Endothelial cell of umbilical vein (primary cell): ENCODE results near the gene MARVELD3. TPM values are rescaled to one million over a fixed set of nuclear protein-coding genes. Genes with fewer than 3 reads are reported as not detected.

Experiments used
- BruUV-seq: library from RNA; stranded (reverse); fragments of 400-500 nt; replicated peaks from 2 replicates; lab custom pipeline; 2021; lab: Mats Ljungman, UMichigan
- CTCF ChIA-PET: fragments of 300-600, 350-600 bp; sonication (Branson Sonifier 250); formaldehyde crosslinking; loops from one replicate; lab custom pipeline; 2021; ENCODE audit warnings: antibody characterized with exemption, inconsistent platforms; lab: Charles Lee
- POLR2A ChIA-PET: fragments of 300-600, 350-600 bp; sonication (Branson Sonifier 250); formaldehyde crosslinking; loops from one replicate; lab custom pipeline; 2021; ENCODE audit warnings: antibody characterized with exemption, inconsistent platforms; lab: Charles Lee
- DNase-seq: peaks from one replicate; pipeline ENCODE4 v3.0.0-alpha.2; 2011; ENCODE audit warnings: low read depth, low spot score
- FAIRE-seq: peaks from 2 replicates; lab custom pipeline; 2011; peaks lifted over from hg19 to GRCh38; lab: Jason Lieb, UNC
- H2AFZ ChIP-seq: 2 replicates; pipeline ENCODE4 v1.6.0; 2012; ENCODE audit warnings: low read depth, low read length, control low read depth, inconsistent platforms
- H3K27ac ChIP-seq: 2 replicates; pipeline ENCODE4 v1.5.1; 2011; ENCODE audit warnings: low read depth, mild to moderate bottlenecking, control low read depth, low read length, moderate library complexity; ENCODE audit not compliant: insufficient read depth
- H3K27me3 ChIP-seq, 2 experiments: 2 replicates each; pipeline versions ENCODE4 v1.6.0 to v1.6.1; 2011; ENCODE audit warnings: low read length in 2 of 2, mixed read lengths in 1 of 2; ENCODE audit not compliant: control insufficient read depth in 2 of 2, insufficient read depth in 2 of 2
- H3K36me3 ChIP-seq, 2 experiments: 2 replicates in 1 of 2; 3 replicates in 1 of 2; pipeline ENCODE4 v1.5.1; 2011; ENCODE audit warnings: low read length in 2 of 2, mild to moderate bottlenecking in 1 of 2, moderate library complexity in 1 of 2; ENCODE audit not compliant: control insufficient read depth in 2 of 2, insufficient read depth in 2 of 2; ENCODE audit errors: extremely low read depth in 1 of 2
- H3K4me1 ChIP-seq: 3 replicates; pipeline ENCODE4 v1.5.1; 2011; ENCODE audit warnings: mild to moderate bottlenecking, low read length; ENCODE audit not compliant: control insufficient read depth, insufficient read depth; ENCODE audit errors: extremely low read depth
- H3K4me2 ChIP-seq: 2 replicates; pipeline ENCODE4 v1.6.1; 2011; ENCODE audit warnings: low read length, control low read depth, mixed read lengths; ENCODE audit not compliant: insufficient read depth
- H3K4me3 ChIP-seq, 3 experiments: fragments of 200-600 bp in 1 of 3; sonication (generic), shearing (Covaris generic) in 1 of 3; replicated peaks in 1 of 3; 2 replicates each; pipeline ENCODE4 v1.5.1; 2011 to 2016; ENCODE audit warnings: control low read depth in 3 of 3, low read length in 3 of 3, mild to moderate bottlenecking in 2 of 3, inconsistent platforms in 1 of 3, low read depth in 1 of 3, moderate library complexity in 1 of 3; ENCODE audit not compliant: insufficient read depth in 1 of 3
- H3K79me2 ChIP-seq: 2 replicates; pipeline ENCODE4 v1.6.0; 2012; ENCODE audit warnings: low read length, inconsistent platforms; ENCODE audit not compliant: control insufficient read depth, insufficient read depth
- H3K9ac ChIP-seq: replicated peaks from 2 replicates; pipeline ENCODE3; 2011; ENCODE audit warnings: low read length, control low read depth; ENCODE audit not compliant: insufficient read depth; ENCODE audit errors: extremely low read depth
- H3K9me1 ChIP-seq: replicated peaks from 3 replicates; pipeline ENCODE4 v1.6.0; 2011; ENCODE audit warnings: mild to moderate bottlenecking, low read length; ENCODE audit not compliant: control insufficient read depth, insufficient read depth; ENCODE audit errors: extremely low read depth
- H3K9me3 ChIP-seq: replicated peaks from 2 replicates; pipeline ENCODE4 v1.5.1; 2012; ENCODE audit warnings: low read length, inconsistent platforms; ENCODE audit not compliant: control insufficient read depth, insufficient read depth
- H4K20me1 ChIP-seq: replicated peaks from 2 replicates; pipeline ENCODE3; 2011; ENCODE audit warnings: mild to moderate bottlenecking, low read length; ENCODE audit not compliant: control insufficient read depth, insufficient read depth; ENCODE audit errors: extremely low read depth
- EZH2 ChIP-seq: IDR thresholded peaks from 2 replicates; pipeline ENCODE4 v1.6.1; 2012; ENCODE audit warnings: borderline replicate concordance, low read depth, mild to moderate bottlenecking, moderate library complexity, low read length, inconsistent platforms; ENCODE audit not compliant: severe bottlenecking
- GATA2 ChIP-seq: IDR thresholded peaks from 2 replicates; pipeline ENCODE4 v1.7.0; 2011; ENCODE audit warnings: low read depth, mild to moderate bottlenecking, moderate library complexity, mixed read lengths, low read length; ENCODE audit not compliant: insufficient read length, insufficient read depth
- JUN ChIP-seq: IDR thresholded peaks from 2 replicates; pipeline ENCODE4 v1.6.1; 2011; ENCODE audit warnings: borderline replicate concordance, low read depth; ENCODE audit not compliant: insufficient read length, insufficient read depth
- MYC ChIP-seq: IDR thresholded peaks from one replicate; pipeline ENCODE4 v1.6.1; 2011; ENCODE audit warnings: mild to moderate bottlenecking, low read depth, low read length
- POLR2A ChIP-seq: IDR thresholded peaks from 2 replicates; pipeline ENCODE4 v1.6.1; 2012; ENCODE audit warnings: low read depth, mild to moderate bottlenecking, control low read depth, low read length
- POLR2AphosphoS5 ChIP-seq: IDR thresholded peaks from 2 replicates; pipeline ENCODE4 v1.6.1; 2012; ENCODE audit warnings: low read depth, mild to moderate bottlenecking, control low read depth, low read length, moderate library complexity; ENCODE audit not compliant: insufficient read depth
- dilution Hi-C: fragments of 300-500 bp; cut with MboI; formaldehyde crosslinking; loops from one replicate; pipeline ENCODE4 v1.15.0; 2019; ENCODE audit warnings: low sequenced_read_pairs; ENCODE audit not compliant: extremely low pct_ligation_motif_present
- intact Hi-C: fragments of 100-400 bp; cut with micrococcal nuclease; formaldehyde crosslinking; loops from one replicate; pipeline ENCODE4 v1.10.0; 2022
- polyA plus RNA-seq, 4 experiments: library from polyadenylated mRNA; depleted of rRNA in 3 of 4; stranded (reverse) in 3 of 4; unstranded in 1 of 4; fragments of >200 nt; gene quantifications; 2 replicates each; pipeline versions ENCODE4 v1.2.1 to v1.2.3, GENCODE V29; 2011 to 2012; ENCODE audit warnings: missing spikeins in 1 of 4
- total RNA-seq: library from RNA; stranded (reverse); gene quantifications from 2 replicates; pipeline ENCODE4 v1.2.3, GENCODE V29; 2021
- TF ChIP-seq, protein P1 (sequence below): IDR thresholded peaks from 2 replicates; pipeline ENCODE4 v1.6.1; 2011; ENCODE audit not compliant: insufficient read depth, insufficient read length

Gene MARVELD3
- total and polyA plus RNA-seq, 2 donors (not counting 3 experiments of a cell fraction or from before 2014, with no cell fraction given) = not detected

DNA sequence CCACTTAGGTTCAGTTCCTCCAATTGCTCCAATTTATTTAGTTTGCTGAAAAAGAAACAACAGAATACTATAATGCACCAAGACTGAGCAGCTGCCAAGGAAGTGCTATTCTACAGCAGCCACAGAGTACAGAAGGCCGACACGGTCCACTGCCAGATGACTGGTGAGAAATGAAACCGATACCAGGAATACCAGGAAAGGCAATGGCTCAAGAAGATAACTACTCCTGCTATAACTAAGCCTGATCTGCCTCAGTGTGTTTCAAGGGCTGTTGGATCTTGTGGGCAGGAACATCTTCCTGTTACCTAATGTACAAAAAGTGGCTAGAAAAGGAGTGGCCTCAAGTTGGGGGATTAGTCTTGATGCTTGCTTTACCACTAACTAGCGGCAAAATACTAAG is 32.8 kb downstream of the MARVELD3 start:
- no peak overlapping the region for H3K9ac ChIP-seq
- no peak overlapping the region for H3K4me3 ChIP-seq
- peaks cover 2 to 4% of the 10 kb centered on the region in 2 experiments for H3K36me3 ChIP-seq
- TF ChIP-seq, protein P1, sequence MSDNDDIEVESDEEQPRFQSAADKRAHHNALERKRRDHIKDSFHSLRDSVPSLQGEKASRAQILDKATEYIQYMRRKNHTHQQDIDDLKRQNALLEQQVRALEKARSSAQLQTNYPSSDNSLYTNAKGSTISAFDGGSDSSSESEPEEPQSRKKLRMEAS = no peak
- TF ChIP-seq GATA2 (no peak), JUN (no peak), MYC (no peak), EZH2 (no peak), POLR2AphosphoS5 (no peak)
- H3K79me2 ChIP-seq = no peaks in the 10 kb centered on the region
- H3K9me3 ChIP-seq = no peaks in the 10 kb centered on the region
- POLR2A ChIA-PET = no interaction called here
- no peaks in the 10 kb centered on the region for H3K4me1 ChIP-seq
- dilution Hi-C loops (no loop called here), intact Hi-C loops (no loop called here)
- FAIRE-seq (peak; percentile 28), DNase-seq (no peak)
- H3K4me2 ChIP-seq = no peak overlapping the region
- no peaks in the 10 kb centered on the region for H3K27me3 ChIP-seq
- CTCF ChIA-PET = interaction anchor here (1.6 kb wide), 1 partner anchor 302 kb away, joined by 6 read pairs; no protein-coding TSS in a partner anchor
- H3K9me1 ChIP-seq = no peaks in the 10 kb centered on the region
- H3K27ac ChIP-seq = no peak overlapping the region
- BruUV-seq = no TSS peak
- H2AFZ ChIP-seq = no peak overlapping the region
- H4K20me1 ChIP-seq = no peaks in the 10 kb centered on the region

DNA sequence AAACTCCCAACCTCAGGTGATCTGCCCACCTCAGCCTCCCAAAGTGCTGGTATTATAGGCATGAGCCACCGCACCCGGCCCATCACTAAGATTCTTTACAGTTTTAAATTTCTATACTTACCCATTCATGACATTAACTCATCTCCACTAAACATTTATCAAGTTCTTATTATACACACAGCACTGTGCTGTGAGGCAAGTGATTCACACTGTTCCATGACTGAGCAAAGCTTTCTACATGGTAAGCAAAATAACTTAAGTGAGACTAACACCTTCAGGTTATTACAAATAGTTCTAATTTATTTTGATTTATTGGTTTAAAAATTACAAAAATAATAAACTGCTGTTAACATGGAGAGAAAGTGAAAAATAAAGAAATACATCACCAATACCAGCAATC is 33.5 kb downstream of the MARVELD3 start:
- Histone ChIP-seq H3K9me3 (no peaks in the 10 kb centered on the region), H3K9me1 (no peaks in the 10 kb centered on the region), H3K27me3 (no peaks in the 10 kb centered on the region), H3K4me3 (no peak overlapping the region), H3K4me1 (no peaks in the 10 kb centered on the region), H2AFZ (no peak overlapping the region), H3K27ac (no peak overlapping the region), H3K9ac (no peak overlapping the region), H4K20me1 (no peaks in the 10 kb centered on the region), H3K4me2 (no peak overlapping the region), H3K36me3 (peaks cover 3 to 4% of the 10 kb centered on the region in 2 experiments), H3K79me2 (no peaks in the 10 kb centered on the region)
- intact Hi-C loops = no loop called here
- BruUV-seq = no TSS peak
- CTCF ChIA-PET = interaction anchor here (0.6 to 1.6 kb wide), 2 partner anchors 116 to 302 kb away, joined by 3 to 6 read pairs; no protein-coding TSS in a partner anchor
- POLR2A ChIA-PET = no interaction called here
- FAIRE-seq (no peak), DNase-seq (no peak)
- no peak for TF ChIP-seq MYC
- TF ChIP-seq, protein P1 = no peak
- no peak for TF ChIP-seq GATA2
- TF ChIP-seq POLR2A = no peak
- dilution Hi-C loops = no loop called here
